HepG2 (cell line): ENCODE results near the gene OR6S1. TPM values are rescaled to one million over a fixed set of nuclear protein-coding genes. Genes with fewer than 3 reads are reported as not detected.

ENCODE experiments used
- ARID4A ChIP-seq: sonication (generic); formaldehyde crosslinking; IDR thresholded peaks from 2 replicates; pipeline ENCODE4 v1.5.0; 2020; ENCODE audit warnings: mild to moderate bottlenecking, missing genetic modification reagents, borderline replicate concordance
- BATF2 ChIP-seq: sonication (generic); formaldehyde crosslinking; IDR thresholded peaks from 2 replicates; pipeline ENCODE4 v1.8.0; 2022; ENCODE audit warnings: mild to moderate bottlenecking, missing genetic modification reagents, moderate library complexity
- CREBL2 ChIP-seq: sonication (generic); formaldehyde crosslinking; IDR thresholded peaks from 2 replicates; pipeline ENCODE4 v1.8.1; 2023; ENCODE audit warnings: missing genetic modification reagents, mild to moderate bottlenecking, borderline replicate concordance
- EZH2 ChIP-seq: conservative IDR thresholded peaks from 2 replicates; pipeline ENCODE4 v1.6.1; 2012; ENCODE audit warnings: mild to moderate bottlenecking, low read depth, low read length, moderate library complexity
- GABPB1 ChIP-seq: IDR thresholded peaks from 2 replicates; pipeline ENCODE4 v1.6.1; 2016; ENCODE audit warnings: mild to moderate bottlenecking, missing genetic modification reagents, moderate library complexity, missing compliant biosample characterization
- HDAC2 ChIP-seq: sonication (generic); formaldehyde crosslinking; IDR thresholded peaks from 2 replicates; pipeline ENCODE4 v1.4.0; 2020; ENCODE audit warnings: missing genetic modification reagents
- HHEX ChIP-seq: IDR thresholded peaks from 2 replicates; pipeline ENCODE4 v1.6.1; 2016; ENCODE audit warnings: control low read depth
- HNRNPLL ChIP-seq: fragments of 200-400 bp; formaldehyde crosslinking; IDR thresholded peaks from 2 replicates; pipeline ENCODE4 v1.6.1; 2017; ENCODE audit warnings: mild to moderate bottlenecking, low read depth, low read length; ENCODE audit not compliant: poor library complexity, severe bottlenecking
- KDM5B ChIP-seq: sonication (generic); formaldehyde crosslinking; IDR thresholded peaks from 2 replicates; pipeline ENCODE4 v1.4.0; 2020; ENCODE audit warnings: missing genetic modification reagents, mild to moderate bottlenecking, borderline replicate concordance
- MYNN ChIP-seq: sonication (generic); formaldehyde crosslinking; IDR thresholded peaks from 2 replicates; pipeline ENCODE4 v1.4.0; 2020; ENCODE audit warnings: mild to moderate bottlenecking, low read depth, missing genetic modification reagents
- NFIB ChIP-seq: sonication (generic); formaldehyde crosslinking; IDR thresholded peaks from 2 replicates; pipeline ENCODE4 v1.9.0; 2021; ENCODE audit warnings: missing genetic modification reagents, mild to moderate bottlenecking, borderline replicate concordance
- NR3C1 ChIP-seq: sonication (generic); formaldehyde crosslinking; IDR thresholded peaks from 2 replicates; pipeline ENCODE4 v1.4.0; 2020; ENCODE audit warnings: missing genetic modification reagents
- PLRG1 ChIP-seq: fragments of 450-650 bp; conservative IDR thresholded peaks from 2 replicates; pipeline ENCODE4 v1.6.1; 2016
- SRSF9 ChIP-seq: fragments of 200-400 bp; formaldehyde crosslinking; IDR thresholded peaks from 2 replicates; pipeline ENCODE4 v1.6.1; 2018; ENCODE audit warnings: borderline replicate concordance, mild to moderate bottlenecking, low read depth, low read length; ENCODE audit not compliant: insufficient read depth, poor library complexity, severe bottlenecking
- TBP ChIP-seq: sonication (generic); formaldehyde crosslinking; IDR thresholded peaks from 2 replicates; pipeline ENCODE4 v1.5.0; 2020; ENCODE audit warnings: missing genetic modification reagents
- TOPORS ChIP-seq: sonication (generic); formaldehyde crosslinking; IDR thresholded peaks from 2 replicates; pipeline ENCODE4 v1.8.0; 2023; ENCODE audit warnings: mild to moderate bottlenecking, missing genetic modification reagents
- ZBTB7A ChIP-seq: sonication (generic); formaldehyde crosslinking; IDR thresholded peaks from 2 replicates; pipeline ENCODE4 v1.8.0; 2022; ENCODE audit warnings: mild to moderate bottlenecking, missing genetic modification reagents
- ZBTB7B ChIP-seq: sonication (generic); formaldehyde crosslinking; IDR thresholded peaks from 2 replicates; pipeline ENCODE4 v1.4.0; 2020; ENCODE audit warnings: missing genetic modification reagents
- ZNF281 ChIP-seq: sonication (generic); formaldehyde crosslinking; IDR thresholded peaks from 2 replicates; pipeline ENCODE4 v1.4.0; 2020; ENCODE audit warnings: missing genetic modification reagents, borderline replicate concordance
- ZNF329 ChIP-seq: sonication (generic); formaldehyde crosslinking; IDR thresholded peaks from 2 replicates; pipeline ENCODE4 v1.9.0; 2021; ENCODE audit warnings: low read depth, mild to moderate bottlenecking, missing genetic modification reagents
- ZNF432 ChIP-seq: sonication (generic); formaldehyde crosslinking; IDR thresholded peaks from 2 replicates; pipeline ENCODE4 v1.5.0; 2020; ENCODE audit warnings: missing genetic modification reagents, mild to moderate bottlenecking, borderline replicate concordance
- ZNF605 ChIP-seq: sonication (generic); formaldehyde crosslinking; IDR thresholded peaks from 2 replicates; pipeline ENCODE4 v1.8.0; 2022; ENCODE audit warnings: mild to moderate bottlenecking, missing genetic modification reagents
- ZNF792 ChIP-seq: IDR thresholded peaks from 2 replicates; pipeline ENCODE4 v1.6.1; 2016
- polyA plus RNA-seq, 8 experiments: library from polyadenylated mRNA; depleted of rRNA in 3 of 8; stranded (reverse) in 7 of 8; unstranded in 1 of 8; fragments of >200 nt; fragmentation: Illumina TruSeq in 4 of 8; extraction: Trizol in 4 of 8; gene quantifications; 2 replicates each; pipeline versions ENCODE4 v1.2.1 to v1.2.3, GENCODE V29; 2011 to 2016; ENCODE audit warnings: low read depth in 4 of 8, missing spikeins in 1 of 8, mixed read lengths in 1 of 8; ENCODE audit not compliant: insufficient read depth in 1 of 8
- total RNA-seq, 5 experiments: library from RNA; depleted of rRNA; stranded (reverse); fragments of >200 nt; fragmentation: Illumina TruSeq; extraction: Trizol; gene quantifications; 2 replicates each; pipeline ENCODE4 v1.2.3, GENCODE V29; 2016; ENCODE audit warnings: low read depth in 1 of 5

Gene OR6S1
- total and polyA plus RNA-seq, 2 of the 13 experiments (the other 11 are each of a cell fraction or from before 2014, with no cell fraction given), result 0.09 TPM; not detected in 1

- TF ChIP-seq ZNF281 (CRISPR knock-in tag), result no peak; the same call in 1 of the 2 replicates
- no peak for TF ChIP-seq ZBTB7A (CRISPR knock-in tag)
- no peak for TF ChIP-seq SRSF9
- no peak for TF ChIP-seq HDAC2 (CRISPR knock-in tag)
- TF ChIP-seq ZBTB7B, result no peak; the same call in 1 of the 2 replicates
- TF ChIP-seq NFIB (CRISPR knock-in tag), result 0 out of 2 replicates have a peak, but pooled peaks have one; percentile 39
- TF ChIP-seq TOPORS (CRISPR knock-in tag), result no peak
- no peak for TF ChIP-seq ZNF792 (CRISPR knock-in tag)
- no peak for TF ChIP-seq HNRNPLL
- TF ChIP-seq ZNF432, result no peak
- no peak for TF ChIP-seq BATF2 (CRISPR knock-in tag)
- TF ChIP-seq PLRG1, result no peak
- no peak for TF ChIP-seq ZNF605 (CRISPR knock-in tag)
- no peak for TF ChIP-seq TBP (CRISPR knock-in tag)
- TF ChIP-seq MYNN (CRISPR knock-in tag), result no peak
- no peak; the same call in 1 of the 2 replicates for TF ChIP-seq KDM5B
- no peak for TF ChIP-seq NR3C1 (CRISPR knock-in tag)
- no peak for TF ChIP-seq EZH2
- no peak for TF ChIP-seq GABPB1 (CRISPR knock-in tag)
- no peak for TF ChIP-seq HHEX
- TF ChIP-seq CREBL2, result no peak
- 0 out of 2 replicates have a peak, but pooled peaks have one; percentile 35 for TF ChIP-seq ZNF329
- TF ChIP-seq ARID4A (CRISPR knock-in tag), result no peak; the same call in 1 of the 2 replicates
These were observed 43.4 kb upstream of the OR6S1 start (continued) for GRCh38 chr14:20684662-20685456.
